Subcutaneous adipose tissue (tissue), 4 donors: ENCODE results near the gene MSI1. TPM values are rescaled to one million over a fixed set of nuclear protein-coding genes. Genes with fewer than 3 reads are reported as not detected.

Source experiments
- CTCF ChIP-seq: fragments of 450-650 bp; IDR thresholded peaks from one replicate; pipeline ENCODE4 v1.5.1; 2016; ENCODE audit warnings: low read depth, mild to moderate bottlenecking, control low read depth, antibody characterized with exemption, moderate library complexity
- total RNA-seq, 4 donors: library from RNA; depleted of rRNA; stranded (reverse); fragments of >200 nt; gene quantifications; one replicate each; pipeline ENCODE4 v1.1.0, GENCODE V29; 2016

The MSI1 gene
- total RNA-seq, 4 donors from 2014 or later = not detected

- no peak for TF ChIP-seq CTCF
Observed at GRCh38 chr12:120331390-120331789, 37.6 kb downstream of the MSI1 start.

GRCh38 chr12:120328228-120328627 lies 40.7 kb downstream of the MSI1 start:
- no peak for TF ChIP-seq CTCF

- TF ChIP-seq CTCF = no peak
Observed at GRCh38 chr12:120327593-120327992, 41.4 kb downstream of the MSI1 start, which contains the start of gene PLA2G1B. Gene PLA2G1B, minus strand, starts transcription at chr12:120327779. Its CDS starts 26 bp downstream, at chr12:120327753.

GRCh38 chr12:120324841-120325417 lies 44.0 kb downstream of the MSI1 start:
- no peak for TF ChIP-seq CTCF

- TF ChIP-seq CTCF = no peak
Observed at GRCh38 chr12:120323772-120324171, 45.2 kb downstream of the MSI1 start.

GRCh38 chr12:120321382-120322202 lies 47.4 kb downstream of the MSI1 start:
- no peak for TF ChIP-seq CTCF
